CD4-positive, alpha-beta T cell treated with Interleukin-6 for 4 hours (primary cell): ENCODE measurements around the gene AP4B1.

Experiments used
- DNase-seq: peaks from one replicate; pipeline ENCODE4 v3.0.0-alpha.2; 2020; ENCODE audit warnings: mixed read lengths

AP4B1 gene

DNA sequence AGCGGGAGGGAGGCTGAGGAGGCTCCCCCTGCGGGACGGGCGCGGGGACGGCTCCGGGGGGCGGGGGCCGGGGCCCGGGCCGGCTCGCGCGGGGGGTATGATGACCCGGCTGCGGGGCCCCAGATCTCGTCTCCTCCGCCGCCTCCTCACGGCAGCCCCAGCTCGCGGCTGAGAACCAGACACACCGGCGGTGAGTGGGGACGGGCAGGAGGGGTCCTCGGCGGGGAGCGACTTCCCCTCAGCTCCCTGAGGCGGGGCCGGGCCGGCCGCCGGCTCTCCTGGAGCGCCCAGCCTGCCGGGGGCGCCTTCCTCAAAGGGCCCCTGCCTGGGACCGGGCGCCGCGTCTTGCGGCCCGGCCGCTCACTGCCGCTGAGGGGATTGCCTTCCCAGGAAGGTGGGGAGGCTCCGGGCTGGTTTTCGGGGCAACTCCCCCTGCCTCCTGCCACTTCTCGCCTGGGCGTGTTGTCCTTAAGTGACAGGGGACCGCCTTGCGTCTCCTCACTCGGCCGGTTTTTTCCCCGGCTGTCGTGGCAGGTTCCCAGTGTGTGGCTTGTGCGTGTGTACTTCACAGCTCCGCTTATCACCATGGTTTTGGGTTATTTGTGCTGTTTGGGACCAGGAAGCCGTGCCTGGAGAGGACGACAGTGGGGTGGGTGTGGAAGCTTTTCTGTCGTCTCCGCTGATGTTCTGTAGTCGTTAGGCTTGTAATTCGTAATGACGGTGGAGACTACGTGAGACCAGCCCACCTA lies 25.3 kb upstream of the AP4B1 start:
- DNase-seq = peak; percentile 52

DNA sequence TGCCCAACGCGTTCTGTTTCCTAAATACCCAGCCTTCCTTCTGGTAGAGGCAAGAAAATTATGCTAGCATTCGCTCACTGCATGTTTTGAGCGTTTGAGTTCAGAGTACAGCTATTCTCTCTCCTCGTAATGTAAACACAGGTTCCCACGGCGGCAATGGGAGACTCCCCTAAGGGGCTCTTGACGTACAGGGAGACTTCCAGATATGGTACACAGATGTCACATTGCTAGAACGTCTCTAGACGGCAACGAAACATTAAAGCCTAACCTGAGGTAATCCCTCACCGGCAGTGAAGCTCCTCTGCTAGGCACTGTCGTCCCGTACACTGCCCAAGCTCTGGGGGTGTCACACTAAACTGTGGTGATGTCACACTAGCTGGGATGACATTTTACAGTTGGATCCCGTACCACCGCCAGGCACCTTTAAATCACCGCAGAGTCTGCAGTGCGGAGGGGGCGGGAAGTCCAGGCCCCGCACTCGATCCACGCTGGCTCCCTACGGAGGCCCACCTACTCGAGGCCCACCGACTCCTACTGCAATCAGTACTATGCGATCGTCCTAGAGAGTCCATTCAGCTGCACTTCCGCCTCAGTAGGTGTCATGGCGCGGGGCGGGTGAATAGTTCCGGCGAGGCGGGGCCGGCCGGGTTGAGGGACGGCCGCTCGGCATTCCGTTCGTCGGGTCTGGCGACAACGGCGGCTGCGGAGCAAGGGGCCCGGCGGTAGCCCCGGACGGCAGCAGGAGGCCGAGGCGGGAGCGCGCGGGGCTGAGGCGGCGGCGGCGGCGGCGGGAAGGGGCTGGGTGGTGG lies 24.5 kb upstream of the AP4B1 start, which contains the start of gene HIPK1:
Gene HIPK1 (plus strand): TSS at position 384 of the 809 bp plus-strand sequence.
- peak; percentile 93 for DNase-seq

- no peak for DNase-seq
Observed at GRCh38 chr1:113928187-113928930, 23.8 kb upstream of the AP4B1 start.

GRCh38 chr1:113924473-113924872 lies 19.9 kb upstream of the AP4B1 start:
- DNase-seq = no peak

GRCh38 chr1:113922957-113923356 lies 18.4 kb upstream of the AP4B1 start:
- no peak for DNase-seq

- DNase-seq = no peak
Observed at GRCh38 chr1:113918243-113918642, 13.6 kb upstream of the AP4B1 start.

- DNase-seq = no peak
Observed at GRCh38 chr1:113917400-113918082, 12.9 kb upstream of the AP4B1 start.

DNA sequence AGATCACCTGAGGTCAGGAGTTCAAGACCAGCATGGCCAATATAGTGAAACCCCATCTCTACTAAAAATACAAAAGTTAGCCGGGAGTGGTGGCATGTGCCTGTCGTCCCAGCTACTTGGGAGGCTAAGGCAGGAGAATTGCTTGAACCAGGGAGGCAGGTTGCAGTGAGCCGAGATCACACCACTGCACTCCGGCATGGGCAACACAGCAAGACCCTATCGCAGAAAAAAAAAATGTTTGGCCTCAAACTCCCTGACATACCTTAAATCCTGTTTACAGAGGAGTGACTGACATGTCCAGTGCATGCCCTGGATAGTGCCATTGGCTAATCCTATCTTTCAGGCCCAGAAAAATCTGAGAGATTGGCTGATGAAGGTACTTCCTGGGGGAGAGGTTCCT lies 12.4 kb upstream of the AP4B1 start:
- DNase-seq = no peak

DNA sequence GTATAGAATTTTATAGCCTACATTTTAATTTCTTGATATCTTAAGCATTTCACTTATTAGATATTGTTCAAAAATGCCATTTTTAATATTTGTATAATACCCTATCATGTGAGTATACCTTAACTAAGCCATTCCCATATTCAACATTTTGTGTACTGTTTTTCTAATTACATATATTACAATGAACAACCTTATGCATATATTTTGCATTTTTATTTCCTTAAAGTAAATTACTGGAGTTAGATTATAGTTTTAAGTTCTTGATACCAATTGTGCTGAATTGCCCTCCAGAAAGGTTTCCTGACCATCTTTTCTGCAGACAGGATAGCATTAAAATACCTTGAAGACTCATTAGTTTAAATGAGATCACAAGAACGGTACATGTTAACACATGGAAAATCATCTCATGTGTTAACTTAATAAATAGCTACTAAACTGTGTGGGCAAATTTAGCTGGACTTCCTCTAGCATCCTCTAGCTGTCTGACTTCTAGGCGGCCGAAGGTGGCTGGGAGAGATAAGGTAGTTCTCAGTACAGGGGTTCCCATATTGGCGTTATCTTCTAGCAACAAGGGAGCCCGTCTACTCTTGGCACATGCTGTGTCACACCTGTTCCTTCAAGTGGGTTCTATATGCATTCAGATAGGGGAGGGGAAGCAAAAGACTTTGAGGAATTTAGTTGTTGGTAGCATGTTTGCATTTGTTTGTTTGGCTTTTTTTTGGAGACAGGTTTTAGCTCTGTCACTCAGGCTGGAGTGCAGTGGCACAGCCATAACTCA lies 9.5 kb upstream of the AP4B1 start:
- no peak for DNase-seq

DNA sequence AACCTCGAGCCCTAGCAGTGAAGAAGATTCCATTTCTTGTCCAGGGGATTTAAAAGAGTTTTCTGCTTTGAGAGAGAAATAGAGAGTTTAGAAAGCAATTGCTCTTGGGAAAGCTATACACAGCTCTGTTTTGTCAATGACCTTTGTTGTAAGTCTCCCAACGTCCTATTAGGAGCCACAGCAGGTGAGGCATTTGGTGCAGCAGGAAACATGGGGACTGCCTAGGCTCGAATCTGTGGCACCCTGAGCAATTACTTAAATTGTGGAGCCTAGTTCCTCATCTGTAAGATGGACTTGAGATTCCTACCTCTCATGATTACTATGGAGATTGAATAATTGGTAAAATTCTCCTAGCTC lies 8.7 kb upstream of the AP4B1 start:
- DNase-seq = no peak

DNA sequence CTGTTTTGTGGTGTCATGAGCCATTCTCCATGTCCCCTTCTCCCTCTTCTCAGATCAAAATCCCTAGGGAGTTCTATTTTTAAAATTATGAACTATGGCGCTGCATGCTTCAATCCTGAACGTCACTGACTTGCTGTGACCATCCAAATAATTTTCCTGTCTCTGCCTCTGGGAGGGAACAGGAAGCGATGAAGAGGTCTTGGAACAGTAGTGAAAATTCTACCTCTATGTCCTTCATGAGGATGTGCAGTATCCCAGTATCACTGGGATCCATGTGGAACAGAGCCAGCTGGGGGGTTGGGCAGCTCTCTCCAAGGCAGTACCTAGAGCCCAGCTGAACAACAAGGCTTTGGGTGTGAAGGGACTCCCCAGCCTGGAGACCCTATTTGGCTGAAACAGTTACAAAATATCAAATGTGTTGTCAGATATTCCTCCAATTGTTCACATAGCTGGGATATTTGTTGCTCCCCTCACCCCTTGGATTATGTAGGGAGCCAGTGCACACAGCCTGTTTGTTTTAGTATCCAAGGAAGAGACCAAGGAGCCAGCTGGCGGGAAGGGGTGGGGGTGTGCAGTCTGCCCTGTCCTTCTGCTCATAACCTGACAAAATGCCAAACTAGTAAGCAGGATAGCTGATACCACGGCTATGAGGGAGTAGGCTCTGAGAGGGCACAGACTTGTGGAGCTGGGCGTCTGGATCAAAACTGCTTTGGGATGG lies 8.2 kb upstream of the AP4B1 start:
- DNase-seq = no peak

DNA sequence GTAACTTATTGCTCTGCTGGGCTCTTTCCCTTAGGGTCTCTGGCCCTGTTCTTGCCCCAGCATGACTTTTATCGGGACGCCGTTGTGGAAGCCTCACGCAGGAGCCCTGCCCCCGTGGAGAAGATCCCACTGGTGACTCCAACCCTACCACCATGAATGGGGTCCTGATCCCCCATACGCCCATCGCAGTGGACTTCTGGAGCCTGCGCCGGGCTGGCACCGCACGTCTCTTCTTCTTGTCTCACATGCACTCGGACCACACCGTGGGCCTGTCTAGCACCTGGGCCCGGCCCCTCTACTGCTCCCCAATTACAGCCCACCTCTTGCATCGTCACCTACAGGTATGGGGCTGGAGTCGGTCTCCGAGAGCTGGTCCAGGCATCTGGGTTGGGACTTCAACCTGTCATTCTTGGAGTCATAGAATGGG lies 849 bp upstream of the AP4B1 start:
- DNase-seq = no peak

DNA sequence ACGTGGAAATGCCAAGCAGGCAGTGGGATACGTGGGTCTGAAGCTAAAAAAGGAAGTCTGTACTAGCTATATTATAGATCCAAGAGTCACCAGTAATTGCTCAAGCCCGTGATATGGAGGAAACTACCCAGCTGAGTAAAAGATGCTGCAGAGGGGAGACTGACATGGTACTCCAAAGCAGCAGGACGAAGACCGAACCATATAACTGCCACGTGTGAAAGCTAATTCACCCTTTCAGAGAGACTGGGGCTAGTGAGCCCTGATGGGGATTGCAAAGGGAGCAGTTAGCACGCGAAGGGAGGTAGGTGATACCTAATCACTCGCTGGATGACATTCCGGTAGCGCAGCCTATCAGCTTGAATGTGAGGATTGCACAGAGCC lies 316 bp downstream of the AP4B1 start:
- DNase-seq = no peak

GRCh38 chr1:113903501-113904292 lies 902 bp downstream of the AP4B1 start:
- DNase-seq = no peak

- DNase-seq = no peak
Observed at GRCh38 chr1:113901191-113901590, 3.4 kb downstream of the AP4B1 start.

GRCh38 chr1:113899111-113899510 lies 5.5 kb downstream of the AP4B1 start:
- no peak for DNase-seq

- DNase-seq = no peak
Observed at GRCh38 chr1:113898241-113898814, 6.3 kb downstream of the AP4B1 start.

- no peak for DNase-seq
Observed at GRCh38 chr1:113895961-113896360, 8.6 kb downstream of the AP4B1 start.

DNA sequence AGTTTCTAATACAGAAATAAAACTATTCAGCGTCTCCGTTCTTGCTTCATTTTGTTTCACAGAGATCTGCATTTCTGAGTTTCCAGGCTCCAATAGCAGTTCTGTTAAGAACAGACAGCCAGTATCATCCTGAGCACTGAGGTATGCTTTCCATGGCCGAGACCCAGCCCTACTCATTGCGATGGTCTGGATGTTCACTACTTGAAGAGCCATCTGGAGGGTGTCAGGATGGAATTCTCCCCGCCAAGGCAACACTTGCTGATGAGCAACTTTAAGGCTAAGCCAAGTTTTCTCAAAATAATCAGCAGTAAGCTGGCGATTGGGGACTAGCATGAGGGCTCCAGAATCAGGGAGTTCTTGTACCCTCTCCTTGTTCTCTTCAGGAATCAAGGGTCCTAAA lies 9.5 kb downstream of the AP4B1 start:
- no peak for DNase-seq

DNA sequence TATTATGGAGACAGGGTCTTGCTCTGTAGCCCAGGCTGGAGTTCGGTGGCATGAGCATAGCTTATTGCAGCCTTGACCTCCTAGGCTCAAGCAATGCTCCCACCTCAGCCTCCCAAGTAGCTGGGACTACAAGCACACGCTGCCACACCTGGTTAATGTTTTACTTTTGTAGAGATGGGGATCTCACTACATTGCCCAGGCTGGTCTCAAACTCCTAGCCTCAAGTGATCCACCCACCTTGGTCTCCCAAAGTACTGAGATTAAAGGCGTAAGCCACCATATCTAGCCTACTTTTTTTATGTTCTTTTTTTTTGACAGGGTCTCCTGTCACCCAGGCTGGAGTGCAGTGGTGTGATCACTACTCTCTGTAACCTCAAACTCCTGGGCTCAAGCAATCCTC lies 11.3 kb downstream of the AP4B1 start:
- DNase-seq = no peak
